Kidney (tissue), 14 donors: ENCODE data around the gene SMYD3. TPM values are rescaled to one million over a fixed set of nuclear protein-coding genes. Genes with fewer than 3 reads are reported as not detected.

Experiments
- DNase-seq, 5 donors: peaks; one replicate each; pipeline ENCODE4 v3.0.0-alpha.2; 2013 to 2020
- FAIRE-seq: peaks from 2 replicates; lab custom pipeline; 2012; peaks lifted over from hg19 to GRCh38; lab: Jason Lieb, UNC
- H3K27ac ChIP-seq, 2 donors: one replicate each; pipeline ENCODE4 v1.7.0; 2013; ENCODE audit warnings: low read depth in 2 of 2, low read length in 2 of 2, inconsistent platforms in 1 of 2
- H3K27me3 ChIP-seq: one replicate; pipeline ENCODE4 v1.7.1; 2013; ENCODE audit warnings: low read length, inconsistent platforms; ENCODE audit not compliant: control insufficient read depth, insufficient read depth
- H3K36me3 ChIP-seq, 3 donors: one replicate each; pipeline versions ENCODE4 v1.7.0 to v1.7.1; 2013; ENCODE audit warnings: low read length in 3 of 3, control low read depth in 1 of 3, inconsistent platforms in 1 of 3; ENCODE audit not compliant: insufficient read depth in 3 of 3, control insufficient read depth in 2 of 3
- H3K4me1 ChIP-seq, 3 donors: one replicate each; pipeline versions ENCODE4 v1.7.0 to v1.7.1; 2013; ENCODE audit warnings: low read length in 3 of 3, inconsistent platforms in 1 of 3, low read depth in 1 of 3; ENCODE audit not compliant: control insufficient read depth in 2 of 3, insufficient read depth in 2 of 3
- H3K4me3 ChIP-seq, 3 donors: one replicate each; pipeline versions ENCODE4 v1.7.0 to v1.8.1; 2013; ENCODE audit warnings: low read length in 3 of 3, control low read depth in 1 of 3, inconsistent platforms in 1 of 3
- H3K9ac ChIP-seq, 3 donors: one replicate each; pipeline versions ENCODE4 v1.7.0 to v1.7.1; 2013; ENCODE audit warnings: low read length in 3 of 3, control low read depth in 1 of 3, inconsistent platforms in 1 of 3
- H3K9me3 ChIP-seq, 3 donors: one replicate each; pipeline versions ENCODE4 v1.7.0 to v1.7.1; 2013; ENCODE audit warnings: low read length in 3 of 3, control low read depth in 1 of 3, inconsistent platforms in 1 of 3; ENCODE audit not compliant: control insufficient read depth in 2 of 3, insufficient read depth in 1 of 3
- intact Hi-C: fragments of 100-400 bp; cut with DNase I; formaldehyde crosslinking; loops from one replicate; pipeline ENCODE4 v1.11.1; 2022
- polyA plus RNA-seq: library from polyadenylated mRNA; stranded (reverse); fragments of 350-450 nt; fragmentation: Illumina TruSeq; extraction: RNeasy Lipid Tissue Mini Kit (QIAGEN cat#74804); gene quantifications from one replicate; pipeline ENCODE4 v1.2.3, GENCODE V29; 2014; ENCODE audit warnings: low read depth, low replicate concordance; ENCODE audit not compliant: insufficient read depth
- total RNA-seq: library from RNA; stranded (reverse); fragmentation: NEBNext Ultra II Directional; extraction: Animal tissue kit (Norgen Biotek cat#: 25700); gene quantifications from one replicate; pipeline ENCODE4 v1.2.1, GENCODE V29; 2021
- TF ChIP-seq, protein P1 (sequence below): IDR thresholded peaks from 3 replicates; pipeline ENCODE4 v1.5.1; 2012; ENCODE audit warnings: mild to moderate bottlenecking, moderate library complexity, borderline replicate concordance; ENCODE audit not compliant: insufficient read depth; ENCODE audit errors: extremely low read depth
- donor health status: control.
- donor health status: control.
- donor health status: control.
- donor health status: control.
- donor health status: control.
- donor health status: DM: yes; HTN: yes; CAD: no.
- donor health status: Normal renal cell carcinoma (clear cell type).

The SMYD3 gene
- total and polyA plus RNA-seq, 2 donors from 2014 or later: 23.3 to 23.9 TPM

DNA sequence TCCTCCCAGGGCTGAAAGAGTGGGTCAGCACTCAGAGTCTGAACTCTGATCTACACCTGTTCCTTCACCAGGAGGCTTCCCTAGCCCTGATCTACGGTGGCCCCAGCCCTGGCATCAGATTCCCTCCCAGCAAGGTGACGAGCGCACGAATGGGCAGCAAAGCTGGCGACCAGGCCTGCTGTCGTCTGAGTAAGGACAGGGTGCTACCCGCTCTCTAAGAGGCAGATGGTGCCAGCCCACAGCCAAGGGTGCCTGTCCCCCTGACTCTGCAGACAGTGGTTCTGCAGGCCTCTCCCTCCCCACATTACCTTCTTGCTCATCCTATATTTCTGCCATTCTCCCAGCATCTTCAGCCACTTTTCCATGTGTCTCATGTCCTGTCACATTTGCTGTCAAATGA, 10.3 kb upstream of the SMYD3 start:
- intact Hi-C loops: no loop called here
- TF ChIP-seq, protein P1, sequence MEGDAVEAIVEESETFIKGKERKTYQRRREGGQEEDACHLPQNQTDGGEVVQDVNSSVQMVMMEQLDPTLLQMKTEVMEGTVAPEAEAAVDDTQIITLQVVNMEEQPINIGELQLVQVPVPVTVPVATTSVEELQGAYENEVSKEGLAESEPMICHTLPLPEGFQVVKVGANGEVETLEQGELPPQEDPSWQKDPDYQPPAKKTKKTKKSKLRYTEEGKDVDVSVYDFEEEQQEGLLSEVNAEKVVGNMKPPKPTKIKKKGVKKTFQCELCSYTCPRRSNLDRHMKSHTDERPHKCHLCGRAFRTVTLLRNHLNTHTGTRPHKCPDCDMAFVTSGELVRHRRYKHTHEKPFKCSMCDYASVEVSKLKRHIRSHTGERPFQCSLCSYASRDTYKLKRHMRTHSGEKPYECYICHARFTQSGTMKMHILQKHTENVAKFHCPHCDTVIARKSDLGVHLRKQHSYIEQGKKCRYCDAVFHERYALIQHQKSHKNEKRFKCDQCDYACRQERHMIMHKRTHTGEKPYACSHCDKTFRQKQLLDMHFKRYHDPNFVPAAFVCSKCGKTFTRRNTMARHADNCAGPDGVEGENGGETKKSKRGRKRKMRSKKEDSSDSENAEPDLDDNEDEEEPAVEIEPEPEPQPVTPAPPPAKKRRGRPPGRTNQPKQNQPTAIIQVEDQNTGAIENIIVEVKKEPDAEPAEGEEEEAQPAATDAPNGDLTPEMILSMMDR: no peak
- H3K27ac ChIP-seq: no peak overlapping the region
- no peak for DNase-seq
- H3K36me3 ChIP-seq: no peaks in the 10 kb centered on the region
- no peak overlapping the region for H3K9ac ChIP-seq
- no peak overlapping the region for H3K4me3 ChIP-seq
- FAIRE-seq: no peak
- no peaks in the 10 kb centered on the region for H3K4me1 ChIP-seq
- no peaks in the 10 kb centered on the region for H3K27me3 ChIP-seq
- H3K9me3 ChIP-seq: peaks cover 0 to 19% (median 5%) of the 10 kb centered on the region in 3 donors

DNA sequence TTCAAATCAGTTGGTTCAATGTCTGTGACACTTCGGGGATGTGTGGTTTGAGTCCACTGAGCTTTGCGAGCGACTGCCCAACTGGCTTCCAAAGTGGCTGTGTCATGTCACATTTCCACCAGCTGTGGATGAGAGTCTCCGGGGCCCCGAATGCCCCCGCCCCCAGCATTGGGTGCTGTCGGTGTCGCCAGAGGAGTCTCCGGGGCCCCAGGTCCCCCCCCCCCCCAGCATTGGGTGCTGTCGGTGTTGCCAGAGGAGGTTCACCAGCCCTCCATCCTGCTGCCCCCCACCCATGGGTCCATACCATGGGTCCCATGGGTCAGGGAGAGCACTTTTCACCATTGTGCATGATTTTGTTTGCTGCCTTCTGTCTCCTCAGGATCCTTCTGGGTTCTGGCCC, 9.0 kb upstream of the SMYD3 start:
- peaks cover 0 to 19% (median 5%) of the 10 kb centered on the region in 3 donors for H3K9me3 ChIP-seq
- no peaks in the 10 kb centered on the region for H3K4me1 ChIP-seq
- TF ChIP-seq, protein P1: no peak
- DNase-seq (no peak), FAIRE-seq (no peak)
- intact Hi-C loops: no loop called here
- no peaks in the 10 kb centered on the region for H3K36me3 ChIP-seq
- no peaks in the 10 kb centered on the region for H3K27me3 ChIP-seq
- H3K4me3 ChIP-seq: no peak overlapping the region
- H3K9ac ChIP-seq: no peak overlapping the region
- no peak overlapping the region for H3K27ac ChIP-seq

- H3K36me3 ChIP-seq: no peaks in the 10 kb centered on the region
These were observed 8.4 kb upstream of the SMYD3 start for GRCh38 chr1:246515390-246516005.

More at GRCh38 chr1:246515390-246516005, 8.4 kb upstream of the SMYD3 start:
- Histone ChIP-seq H3K9ac (no peak overlapping the region), H3K4me3 (no peak overlapping the region), H3K9me3 (peaks cover 0 to 19% (median 5%) of the 10 kb centered on the region in 3 donors), H3K27me3 (no peaks in the 10 kb centered on the region), H3K4me1 (no peaks in the 10 kb centered on the region), H3K27ac (no peak overlapping the region)
- TF ChIP-seq, protein P1: no peak
- FAIRE-seq (no peak), DNase-seq (no peak)
- intact Hi-C loops: no loop called here
